Vagina (tissue), 2 donors: Measurements from ENCODE around the gene EIF2S3B.

Experiments used
- CTCF ChIP-seq, 3 experiments: fragments of 450-650 bp in 2 of 3; fragments of 200-600 bp in 1 of 3; sonication (generic) in 1 of 3; IDR thresholded peaks; one replicate each; pipeline ENCODE4 v1.5.1; 2017 to 2019; ENCODE audit warnings: antibody characterized with exemption in 3 of 3, mild to moderate bottlenecking in 2 of 3, moderate library complexity in 2 of 3
- POLR2A ChIP-seq, 2 donors: fragments of 450-650 bp; IDR thresholded peaks; one replicate each; pipeline ENCODE4 v1.6.1; 2017; ENCODE audit warnings: antibody characterized with exemption in 2 of 2, mild to moderate bottlenecking in 2 of 2, moderate library complexity in 2 of 2

- TF ChIP-seq POLR2A (IDR thresholded peaks at IDR 0.05) (no peak), CTCF (IDR thresholded peaks at IDR 0.05) (no peak)
Measured at GRCh38 chr12:10456856-10457255, 48.8 kb upstream of the EIF2S3B start.
